Activated naive CD8-positive, alpha-beta T cell treated with anti-CD3 and anti-CD28 coated beads, Interleukin-2, amount 50 U/mL, for 24 hours (primary cell): ENCODE results near the gene TP63.
"Not testable (repeated sequence)": the region's sequence is repeated elsewhere in the genome, so short reads cannot be mapped to it uniquely, and the experiment has no call there.

Experiments used
- ATAC-seq: fragments of 150-1000 bp; cut with Tn5 transposase; one replicate; pipeline ENCODE4 v1.10.0; 2021
- DNase-seq: peaks from one replicate; pipeline ENCODE4 v3.0.0; 2021
- H3K27ac Mint-ChIP-seq: one replicate; pipeline ENCODE4 v1.8.0; 2021; ENCODE audit warnings: mild to moderate bottlenecking, mixed read lengths
- H3K27me3 Mint-ChIP-seq: one replicate; pipeline ENCODE4 v1.8.0; 2021; ENCODE audit warnings: mixed read lengths
- H3K36me3 Mint-ChIP-seq: one replicate; pipeline ENCODE4 v1.8.0; 2021; ENCODE audit warnings: low read depth, mixed read lengths
- H3K4me1 Mint-ChIP-seq: one replicate; pipeline ENCODE4 v1.8.0; 2021; ENCODE audit warnings: mixed read lengths
- H3K4me3 Mint-ChIP-seq: one replicate; pipeline ENCODE4 v1.8.0; 2021; ENCODE audit warnings: mild to moderate bottlenecking, moderate library complexity, mixed read lengths
- H3K9me3 Mint-ChIP-seq: one replicate; pipeline ENCODE4 v1.8.0; 2021; ENCODE audit warnings: mixed read lengths

Gene TP63

GRCh38 chr3:189636048-189636447 is 4.9 kb downstream of the TP63 start:
- H3K27ac Mint-ChIP-seq = no peak overlapping the region
- no peaks in the 10 kb centered on the region for H3K27me3 Mint-ChIP-seq
- H3K9me3 Mint-ChIP-seq = no peaks in the 10 kb centered on the region
- DNase-seq (no peak), ATAC-seq (no peak)
- no peaks in the 10 kb centered on the region for H3K36me3 Mint-ChIP-seq
- no peak overlapping the region for H3K4me3 Mint-ChIP-seq
- peaks cover 3% of the 10 kb centered on the region for H3K4me1 Mint-ChIP-seq

- no peak for ATAC-seq
- Mint-ChIP-seq H3K4me1 (no peaks in the 10 kb centered on the region), H3K27ac (no peak overlapping the region), H3K4me3 (no peak overlapping the region), H3K36me3 (no peaks in the 10 kb centered on the region), H3K27me3 (no peaks in the 10 kb centered on the region), H3K9me3 (no peaks in the 10 kb centered on the region)
- no peak for DNase-seq
Observed at GRCh38 chr3:189637750-189638149, 6.6 kb downstream of the TP63 start.

- Mint-ChIP-seq H3K4me3 (no peak overlapping the region), H3K36me3 (no peaks in the 10 kb centered on the region), H3K27me3 (no peaks in the 10 kb centered on the region), H3K27ac (no peak overlapping the region), H3K9me3 (no peaks in the 10 kb centered on the region), H3K4me1 (no peaks in the 10 kb centered on the region)
- ATAC-seq = no peak
- DNase-seq = no peak
Observed at GRCh38 chr3:189638276-189639031, 7.3 kb downstream of the TP63 start.

GRCh38 chr3:189641776-189642175 is 10.6 kb downstream of the TP63 start:
- DNase-seq = no peak
- Mint-ChIP-seq H3K27me3 (no peaks in the 10 kb centered on the region), H3K27ac (no peak overlapping the region), H3K9me3 (peaks cover 3% of the 10 kb centered on the region), H3K36me3 (no peaks in the 10 kb centered on the region), H3K4me1 (no peaks in the 10 kb centered on the region), H3K4me3 (no peak overlapping the region)
- ATAC-seq = no peak

- peaks cover 3% of the 10 kb centered on the region for H3K9me3 Mint-ChIP-seq
- H3K27ac Mint-ChIP-seq = no peak overlapping the region
- H3K36me3 Mint-ChIP-seq = no peaks in the 10 kb centered on the region
- H3K4me3 Mint-ChIP-seq = no peak overlapping the region
- DNase-seq = no peak
- no peaks in the 10 kb centered on the region for H3K4me1 Mint-ChIP-seq
- no peak for ATAC-seq
- no peaks in the 10 kb centered on the region for H3K27me3 Mint-ChIP-seq
Observed at GRCh38 chr3:189646853-189647542, 15.8 kb downstream of the TP63 start.

GRCh38 chr3:189652042-189652441 is 20.9 kb downstream of the TP63 start:
- H3K27ac Mint-ChIP-seq = no peak overlapping the region
- DNase-seq = no peak
- no peaks in the 10 kb centered on the region for H3K27me3 Mint-ChIP-seq
- H3K4me3 Mint-ChIP-seq = no peak overlapping the region
- H3K4me1 Mint-ChIP-seq = no peaks in the 10 kb centered on the region
- peaks cover 16% of the 10 kb centered on the region for H3K9me3 Mint-ChIP-seq
- ATAC-seq = no peak
- H3K36me3 Mint-ChIP-seq = peaks cover 2% of the 10 kb centered on the region

GRCh38 chr3:189655617-189656016 is 24.4 kb downstream of the TP63 start:
- Mint-ChIP-seq H3K4me3 (no peak overlapping the region), H3K9me3 (peaks cover 21% of the 10 kb centered on the region), H3K4me1 (no peaks in the 10 kb centered on the region), H3K36me3 (peaks cover 2% of the 10 kb centered on the region), H3K27me3 (no peaks in the 10 kb centered on the region), H3K27ac (no peak overlapping the region)
- no peak for ATAC-seq
- DNase-seq = no peak

- no peak overlapping the region for H3K27ac Mint-ChIP-seq
- peaks cover 2% of the 10 kb centered on the region for H3K27me3 Mint-ChIP-seq
- DNase-seq (no peak), ATAC-seq (no peak)
- peaks cover 2% of the 10 kb centered on the region for H3K36me3 Mint-ChIP-seq
- H3K4me1 Mint-ChIP-seq = no peaks in the 10 kb centered on the region
- H3K4me3 Mint-ChIP-seq = no peak overlapping the region
- H3K9me3 Mint-ChIP-seq = peaks cover 21% of the 10 kb centered on the region
Observed at GRCh38 chr3:189659571-189659970, 28.4 kb downstream of the TP63 start.

- DNase-seq (no peak), ATAC-seq (no peak)
- no peak overlapping the region for H3K4me3 Mint-ChIP-seq
- H3K27me3 Mint-ChIP-seq = peaks cover 6% of the 10 kb centered on the region
- no peak overlapping the region for H3K27ac Mint-ChIP-seq
- H3K36me3 Mint-ChIP-seq = no peaks in the 10 kb centered on the region
- H3K9me3 Mint-ChIP-seq = no peaks in the 10 kb centered on the region
- H3K4me1 Mint-ChIP-seq = no peaks in the 10 kb centered on the region
Observed at GRCh38 chr3:189664311-189664710, 33.1 kb downstream of the TP63 start.

GRCh38 chr3:189672346-189672745 is 41.2 kb downstream of the TP63 start:
- not testable (repeated sequence) for DNase-seq, H3K27me3 Mint-ChIP-seq, H3K9me3 Mint-ChIP-seq, ATAC-seq, H3K36me3 Mint-ChIP-seq, H3K4me1 Mint-ChIP-seq, H3K4me3 Mint-ChIP-seq, H3K27ac Mint-ChIP-seq

GRCh38 chr3:189673535-189673934 is 42.3 kb downstream of the TP63 start:
- no peak for ATAC-seq
- no peak overlapping the region for H3K4me3 Mint-ChIP-seq
- peaks cover 2% of the 10 kb centered on the region for H3K27me3 Mint-ChIP-seq
- no peaks in the 10 kb centered on the region for H3K4me1 Mint-ChIP-seq
- H3K27ac Mint-ChIP-seq = no peak overlapping the region
- H3K9me3 Mint-ChIP-seq = peaks cover 12% of the 10 kb centered on the region
- no peaks in the 10 kb centered on the region for H3K36me3 Mint-ChIP-seq
- no peak for DNase-seq

- H3K27ac Mint-ChIP-seq = no peak overlapping the region
- H3K9me3 Mint-ChIP-seq = peaks cover 17% of the 10 kb centered on the region
- H3K4me1 Mint-ChIP-seq = no peaks in the 10 kb centered on the region
- H3K4me3 Mint-ChIP-seq = no peak overlapping the region
- H3K36me3 Mint-ChIP-seq = no peaks in the 10 kb centered on the region
- ATAC-seq (no peak), DNase-seq (no peak)
- H3K27me3 Mint-ChIP-seq = peaks cover 2% of the 10 kb centered on the region
Observed at GRCh38 chr3:189674249-189674913, 43.2 kb downstream of the TP63 start.

GRCh38 chr3:189677667-189678066 is 46.5 kb downstream of the TP63 start:
- no peak overlapping the region for H3K27ac Mint-ChIP-seq
- DNase-seq (no peak), ATAC-seq (no peak)
- H3K9me3 Mint-ChIP-seq = peaks cover 17% of the 10 kb centered on the region
- no peaks in the 10 kb centered on the region for H3K4me1 Mint-ChIP-seq
- H3K36me3 Mint-ChIP-seq = no peaks in the 10 kb centered on the region
- no peaks in the 10 kb centered on the region for H3K27me3 Mint-ChIP-seq
- no peak overlapping the region for H3K4me3 Mint-ChIP-seq

- Mint-ChIP-seq H3K27ac (no peak overlapping the region), H3K4me1 (peaks cover 9% of the 10 kb centered on the region), H3K36me3 (no peaks in the 10 kb centered on the region), H3K4me3 (no peak overlapping the region), H3K27me3 (no peaks in the 10 kb centered on the region), H3K9me3 (peaks cover 17% of the 10 kb centered on the region)
- DNase-seq (no peak), ATAC-seq (no peak)
Observed at GRCh38 chr3:189680723-189681122, 49.5 kb downstream of the TP63 start.
